LNCaP clone FGC (cell line): ENCODE measurements around the gene RHCE.
A peak's percentile ranks its signal among the peaks of the same experiment; 100 is the strongest.
"Not testable (repeated sequence)": the region's sequence is repeated elsewhere in the genome, so short reads cannot be mapped to it uniquely, and the experiment has no call there.

Experiments used
- DNase-seq: peaks from one replicate; pipeline ENCODE4 v3.0.0-alpha.2; 2011; ENCODE audit warnings: low read depth
- H3K4me3 ChIP-seq: 2 replicates; pipeline ENCODE4 v1.5.1; 2011; ENCODE audit warnings: mild to moderate bottlenecking, low read depth, low read length, control low read depth
- CTCF ChIP-seq: IDR thresholded peaks from 2 replicates; pipeline ENCODE4 v1.5.1; 2012; ENCODE audit warnings: mild to moderate bottlenecking; ENCODE audit not compliant: control insufficient read depth, insufficient read depth; ENCODE audit errors: extremely low read depth

Gene RHCE

GRCh38 chr1:25460020-25460419 lies 39.4 kb upstream of the RHCE start:
- DNase-seq, result no peak
- no peak overlapping the region for H3K4me3 ChIP-seq
- TF ChIP-seq CTCF, result no peak

- no peak overlapping the region for H3K4me3 ChIP-seq
- no peak for TF ChIP-seq CTCF
- peak; percentile 90 for DNase-seq
These were observed 38.1 kb upstream of the RHCE start for GRCh38 chr1:25458541-25459298.

GRCh38 chr1:25456502-25456901 lies 35.9 kb upstream of the RHCE start:
- no peak for DNase-seq
- no peak for TF ChIP-seq CTCF
- H3K4me3 ChIP-seq, result no peak overlapping the region

GRCh38 chr1:25451908-25452307 lies 31.3 kb upstream of the RHCE start:
- no peak for DNase-seq
- no peak overlapping the region for H3K4me3 ChIP-seq
- no peak for TF ChIP-seq CTCF

GRCh38 chr1:25450891-25451290 lies 30.3 kb upstream of the RHCE start:
- DNase-seq, result no peak
- TF ChIP-seq CTCF, result no peak
- no peak overlapping the region for H3K4me3 ChIP-seq

- no peak for DNase-seq
- TF ChIP-seq CTCF, result no peak
- no peak overlapping the region for H3K4me3 ChIP-seq
These were observed 26.9 kb upstream of the RHCE start for GRCh38 chr1:25447547-25447946.

GRCh38 chr1:25445993-25446538 lies 25.4 kb upstream of the RHCE start:
- no peak overlapping the region for H3K4me3 ChIP-seq
- no peak for DNase-seq
- TF ChIP-seq CTCF, result no peak

- H3K4me3 ChIP-seq, DNase-seq: not testable (repeated sequence)
These were observed 24.0 kb upstream of the RHCE start for GRCh38 chr1:25444604-25445003.
